NK-92 treated with Interleukin-12 subunit alpha and Interleukin-12 subunit beta, amount 100 ng/mL, for 24 hours (cell line): ENCODE results near the gene WFIKKN1.
A peak's percentile ranks its signal among the peaks of the same experiment; 100 is the strongest.

Experiments used
- DNase-seq: peaks from one replicate; lab custom pipeline; 2025; lab: John Stamatoyannopoulos, UW

The WFIKKN1 gene, protein sequence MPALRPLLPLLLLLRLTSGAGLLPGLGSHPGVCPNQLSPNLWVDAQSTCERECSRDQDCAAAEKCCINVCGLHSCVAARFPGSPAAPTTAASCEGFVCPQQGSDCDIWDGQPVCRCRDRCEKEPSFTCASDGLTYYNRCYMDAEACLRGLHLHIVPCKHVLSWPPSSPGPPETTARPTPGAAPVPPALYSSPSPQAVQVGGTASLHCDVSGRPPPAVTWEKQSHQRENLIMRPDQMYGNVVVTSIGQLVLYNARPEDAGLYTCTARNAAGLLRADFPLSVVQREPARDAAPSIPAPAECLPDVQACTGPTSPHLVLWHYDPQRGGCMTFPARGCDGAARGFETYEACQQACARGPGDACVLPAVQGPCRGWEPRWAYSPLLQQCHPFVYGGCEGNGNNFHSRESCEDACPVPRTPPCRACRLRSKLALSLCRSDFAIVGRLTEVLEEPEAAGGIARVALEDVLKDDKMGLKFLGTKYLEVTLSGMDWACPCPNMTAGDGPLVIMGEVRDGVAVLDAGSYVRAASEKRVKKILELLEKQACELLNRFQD

DNA sequence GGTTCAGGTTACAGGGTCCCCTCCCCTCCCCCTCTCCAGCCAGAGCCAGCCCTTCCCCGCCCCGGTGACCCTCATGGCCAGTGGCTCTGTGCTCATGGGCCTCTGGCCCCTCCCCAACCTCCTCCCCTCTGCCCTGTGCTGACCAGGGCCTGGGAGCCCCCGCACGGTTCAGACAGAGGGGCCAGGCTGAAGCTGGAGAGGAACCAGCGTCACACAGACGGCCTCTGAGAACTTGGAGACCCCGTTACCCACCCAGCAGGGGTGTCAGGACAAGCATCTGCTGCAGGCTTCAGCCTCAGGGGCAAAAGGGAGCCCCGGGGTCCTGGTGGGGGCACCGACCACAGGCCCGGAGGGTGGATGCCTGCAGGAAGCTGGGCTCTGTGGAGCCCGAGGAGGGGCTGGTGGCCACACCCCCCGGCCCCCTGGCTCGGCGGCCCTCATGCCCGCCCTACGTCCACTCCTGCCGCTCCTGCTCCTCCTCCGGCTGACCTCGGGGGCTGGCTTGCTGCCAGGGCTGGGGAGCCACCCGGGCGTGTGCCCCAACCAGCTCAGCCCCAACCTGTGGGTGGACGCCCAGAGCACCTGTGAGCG, at the start of gene WFIKKN1:
Gene WFIKKN1, plus strand, starts transcription at position 171 of the 591 bp plus-strand sequence. Its CDS starts 269 bp downstream, at position 440.
- DNase-seq, result no peak

- DNase-seq, result no peak
Observed at GRCh38 chr16:582218-582613, 48.6 kb upstream of the WFIKKN1 start.

DNA sequence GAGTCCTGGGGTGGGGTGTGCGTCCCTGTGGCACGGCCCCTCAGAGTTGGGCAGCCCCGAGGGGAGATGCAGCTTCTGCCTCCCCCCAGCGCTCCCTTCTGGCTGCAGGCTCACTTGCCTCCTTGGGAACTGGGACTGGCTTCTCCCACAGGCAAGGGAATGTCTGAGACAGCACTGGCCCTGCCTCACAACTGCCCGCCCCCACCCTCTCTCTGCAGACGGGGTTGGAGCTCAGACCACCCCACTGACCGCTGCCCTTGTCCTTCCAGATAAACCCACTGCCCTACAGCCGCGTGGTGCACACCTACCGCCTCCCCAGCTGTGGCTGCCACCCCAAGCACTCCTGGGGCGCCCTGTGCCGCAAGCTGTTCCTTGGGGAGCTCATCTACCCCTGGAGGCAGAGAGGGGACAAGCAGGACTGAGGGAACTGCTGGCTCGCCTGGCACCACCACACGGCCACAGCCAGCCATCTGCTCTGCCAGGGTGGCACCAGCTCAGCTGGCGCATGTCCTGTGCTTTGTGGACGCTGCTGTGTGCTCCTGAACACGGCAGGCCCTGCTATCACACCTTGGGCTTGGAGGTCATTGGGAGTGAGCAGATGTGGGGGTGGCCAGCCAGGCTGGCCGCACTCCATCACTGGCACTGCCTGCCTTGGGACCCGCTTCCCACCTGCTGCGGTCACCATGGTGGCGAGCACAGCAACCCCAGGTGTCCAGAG, 48.0 kb upstream of the WFIKKN1 start:
- no peak for DNase-seq

DNA sequence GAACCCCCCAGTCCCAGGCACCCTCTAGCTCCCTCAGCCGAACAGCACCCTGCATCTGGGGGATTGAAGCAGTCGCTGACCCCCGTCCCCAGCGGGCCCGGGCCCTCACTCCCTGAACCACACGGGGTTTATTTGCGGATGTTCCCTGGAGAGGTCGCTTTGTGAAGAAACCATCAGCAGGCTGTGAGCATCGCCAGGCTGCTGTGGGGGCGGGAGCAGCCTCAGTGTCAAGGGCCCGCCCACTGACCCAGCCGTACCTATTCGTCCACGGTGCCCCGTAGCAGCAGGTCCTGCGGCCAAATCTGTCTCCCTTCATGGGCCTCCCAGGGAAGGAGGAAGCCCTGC, 47.3 kb upstream of the WFIKKN1 start:
- DNase-seq, result no peak

DNA sequence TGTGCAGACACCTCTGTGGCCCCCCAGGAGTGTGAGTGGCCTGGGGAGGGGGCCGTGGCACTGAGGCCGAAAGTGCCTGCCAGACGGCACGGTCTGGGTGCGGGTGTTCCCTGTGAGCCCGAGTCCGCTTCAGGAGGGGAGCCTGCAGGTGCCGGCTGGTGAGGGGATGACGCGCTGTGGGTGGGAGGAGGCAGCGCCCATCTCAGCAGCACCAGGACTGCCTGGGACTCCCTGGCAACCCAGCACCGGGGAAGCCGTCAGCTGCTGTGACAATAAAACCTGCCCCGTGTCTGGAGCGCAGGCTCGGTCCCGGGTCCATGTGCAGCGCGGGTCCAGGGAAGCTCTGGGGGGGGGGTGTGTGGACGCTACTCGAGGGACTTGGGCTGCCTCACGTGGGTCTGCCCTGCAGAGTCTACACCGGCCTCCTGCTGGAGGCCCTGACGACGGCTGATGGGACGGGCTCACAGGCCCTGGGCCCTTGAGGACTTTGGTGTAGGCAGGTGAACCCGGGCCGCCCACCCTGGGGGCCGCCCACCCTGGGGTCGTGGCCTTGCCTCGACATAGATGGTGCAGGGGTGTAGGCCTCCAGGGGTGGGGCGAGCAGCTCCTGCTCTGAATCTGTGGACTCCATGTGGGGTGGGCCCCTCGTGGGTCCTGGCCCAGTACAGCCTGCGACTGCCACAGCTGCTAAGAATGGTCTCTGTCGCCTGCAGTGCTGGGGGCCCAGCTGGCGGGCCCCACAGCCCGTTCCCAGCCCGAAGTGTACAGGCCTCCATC, 46.8 kb upstream of the WFIKKN1 start:
- no peak for DNase-seq

DNA sequence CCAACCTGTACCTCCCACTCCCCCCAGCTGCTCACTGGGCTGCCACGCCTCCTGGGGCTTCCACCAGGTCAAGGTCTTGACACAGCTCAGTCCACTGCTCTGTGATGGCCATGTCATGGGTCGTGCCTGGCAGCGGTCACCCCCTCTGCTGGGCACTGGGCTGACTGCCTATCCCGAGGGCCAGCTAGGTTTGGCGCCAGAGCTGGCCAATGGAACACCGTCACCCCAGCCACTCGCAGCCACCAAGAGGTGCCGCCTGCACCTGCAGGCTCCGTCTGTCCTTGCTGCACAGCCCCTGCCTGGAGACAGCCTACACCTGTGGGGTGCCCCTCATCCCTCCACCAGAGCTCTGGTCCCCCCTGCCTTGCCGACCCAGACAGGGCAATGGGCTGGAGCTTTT, 45.4 kb upstream of the WFIKKN1 start:
- no peak for DNase-seq

DNA sequence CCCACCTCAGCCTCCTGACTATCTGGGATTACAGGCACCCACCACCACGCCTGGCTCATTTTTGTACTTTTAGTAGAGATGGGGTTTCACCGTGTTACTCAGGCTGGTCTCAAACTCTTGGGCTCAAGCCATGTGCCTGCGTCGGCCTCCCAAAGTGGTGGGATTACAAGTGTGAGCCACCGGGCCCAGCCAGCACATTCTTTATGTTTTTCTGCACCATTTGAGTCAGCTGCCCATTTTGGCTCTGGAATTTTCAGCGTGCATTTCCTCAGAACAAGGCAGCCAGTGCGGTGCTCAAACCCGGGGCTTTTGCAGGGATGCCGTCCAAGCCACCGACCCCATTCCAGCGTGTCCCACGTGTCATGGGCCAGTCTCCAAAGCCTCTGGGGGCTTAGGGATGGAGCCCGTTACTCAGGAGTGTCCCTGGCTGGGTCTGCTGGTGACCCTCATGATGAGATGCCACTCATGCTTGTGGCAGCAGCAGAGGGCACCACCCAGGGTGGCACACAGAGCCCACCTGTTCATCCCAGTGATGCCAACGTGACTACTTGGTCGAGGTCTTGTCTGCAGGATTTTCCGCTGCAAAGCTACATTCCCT, 44.6 kb upstream of the WFIKKN1 start:
- DNase-seq, result no peak

DNA sequence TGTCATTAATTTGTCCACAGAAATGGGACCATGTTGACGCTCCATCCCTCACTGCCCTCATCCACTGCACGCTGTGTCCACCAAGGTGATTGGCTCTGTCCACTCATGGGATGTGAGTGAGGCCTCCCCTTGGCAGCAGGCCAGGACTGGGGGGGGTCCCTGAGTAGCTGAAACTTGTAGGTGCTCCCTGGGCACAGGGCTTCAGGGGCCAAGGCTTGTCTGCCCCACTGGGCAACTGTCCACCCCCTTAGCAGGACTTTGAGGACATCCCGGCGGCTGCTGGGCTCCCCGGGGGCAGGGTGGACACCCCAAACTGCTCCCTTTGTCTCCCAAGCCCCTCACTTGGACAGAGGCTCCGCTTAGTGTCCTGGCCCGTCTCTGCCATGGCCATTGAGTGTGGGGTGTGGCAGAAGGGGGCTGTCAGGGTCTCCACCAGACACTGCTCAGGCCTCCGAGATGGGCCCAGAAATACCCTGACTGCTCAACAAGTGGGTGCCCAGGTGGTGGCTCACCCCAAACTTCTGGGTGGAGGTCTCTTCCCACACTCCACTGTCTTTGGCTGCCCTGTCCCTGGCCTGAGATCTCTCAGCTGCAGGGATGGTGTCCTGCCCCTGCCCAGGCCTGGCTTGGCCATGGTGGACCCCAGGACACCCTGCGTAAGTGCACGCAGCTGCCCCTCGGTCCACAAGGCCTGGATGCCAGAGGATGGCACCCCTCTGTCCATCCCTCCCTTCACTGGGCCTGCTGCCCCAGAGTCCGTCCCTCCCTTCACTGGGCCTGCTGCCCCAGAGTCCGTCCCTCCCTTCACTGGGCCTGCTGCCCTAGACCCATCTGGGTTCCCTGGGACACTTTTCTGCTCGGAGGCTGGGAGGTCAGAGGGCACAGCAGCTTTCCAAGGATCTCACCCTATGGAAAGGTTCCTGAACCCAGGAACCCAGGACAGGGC, 43.9 kb upstream of the WFIKKN1 start:
- DNase-seq, result no peak

DNA sequence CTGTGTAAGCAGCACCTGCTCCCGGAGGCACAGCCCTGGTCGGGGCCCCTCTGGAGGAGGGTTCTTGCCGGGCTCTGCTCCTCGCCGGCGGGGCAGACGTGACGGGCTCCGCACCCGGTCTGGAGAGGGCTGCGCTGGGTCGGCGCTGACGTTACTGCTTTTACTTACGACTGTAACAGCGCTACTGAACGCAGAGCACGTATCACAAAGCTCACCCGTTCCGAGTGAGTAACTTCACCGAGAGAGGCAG, 42.2 kb upstream of the WFIKKN1 start:
- DNase-seq, result no peak

DNA sequence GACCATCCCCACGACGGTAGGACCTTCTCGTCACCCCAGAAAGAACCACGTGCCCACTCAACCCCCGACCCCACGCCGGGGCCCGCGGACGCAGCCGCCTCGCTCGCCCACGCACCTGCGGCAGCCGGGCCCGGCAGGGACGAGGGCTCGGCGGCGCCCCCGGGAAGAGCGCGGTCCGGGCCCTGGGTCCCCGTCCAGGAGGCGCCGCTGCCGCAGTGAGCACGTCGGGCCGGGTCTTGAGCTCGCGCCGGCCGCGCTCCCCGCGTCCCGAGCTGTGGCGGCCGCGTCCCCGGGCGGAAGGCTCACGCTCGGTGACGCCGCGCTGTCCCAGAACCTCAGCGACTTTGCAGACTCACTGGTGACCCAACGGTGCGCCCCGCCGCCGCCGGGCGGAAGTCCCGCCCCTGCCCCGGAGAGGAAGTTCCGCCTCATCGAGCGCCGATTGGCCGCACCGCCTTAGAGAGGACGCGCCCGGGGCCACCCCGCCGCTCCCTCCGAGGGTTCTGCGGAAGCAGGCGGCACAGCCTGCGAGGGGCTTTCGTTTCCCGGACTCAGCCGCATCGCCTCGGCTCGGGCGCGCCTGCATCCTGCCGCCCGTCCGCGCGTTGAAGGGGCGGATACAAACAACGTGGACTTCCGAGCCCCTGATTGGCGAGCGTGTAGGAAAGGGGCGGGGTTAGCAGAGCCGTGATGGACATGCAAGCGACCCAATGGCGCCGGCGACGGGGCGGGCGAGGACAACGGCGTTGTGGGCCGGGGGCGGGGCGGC, 41.7 kb upstream of the WFIKKN1 start:
- DNase-seq, result peak; percentile 95

DNA sequence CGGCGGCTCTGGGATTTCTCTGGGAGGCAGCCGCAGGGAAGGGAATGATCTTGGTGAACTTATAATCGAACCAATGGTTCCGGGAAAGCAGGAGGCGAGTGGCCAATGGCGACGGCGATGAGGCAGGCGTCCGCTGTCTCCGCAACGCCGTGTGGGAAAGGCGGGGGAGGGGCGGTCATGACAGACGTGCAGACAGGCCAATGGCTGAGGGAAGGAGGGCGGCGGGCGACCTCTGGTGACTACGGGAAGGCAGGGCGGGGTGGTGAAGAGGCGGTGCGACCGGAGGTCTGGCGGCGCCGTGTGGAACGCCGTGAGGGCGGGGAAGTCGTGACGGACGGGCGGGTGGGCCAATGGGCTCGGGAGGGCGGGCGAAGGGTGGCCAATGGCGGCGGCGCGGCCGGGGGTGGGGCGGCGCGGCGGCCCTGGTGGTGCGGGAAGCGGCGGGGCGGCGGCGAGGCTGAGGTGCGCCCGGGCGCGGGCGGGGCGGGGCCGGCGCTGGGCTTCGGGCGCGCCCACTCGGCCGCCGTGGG, 41.1 kb upstream of the WFIKKN1 start, which contains the start of gene RAB40C:
Gene RAB40C, plus strand, starts transcription at position 409 of the 530 bp plus-strand sequence. CDS start 226 bp downstream, outside the sequence.
- DNase-seq, result peak; percentile 99

DNA sequence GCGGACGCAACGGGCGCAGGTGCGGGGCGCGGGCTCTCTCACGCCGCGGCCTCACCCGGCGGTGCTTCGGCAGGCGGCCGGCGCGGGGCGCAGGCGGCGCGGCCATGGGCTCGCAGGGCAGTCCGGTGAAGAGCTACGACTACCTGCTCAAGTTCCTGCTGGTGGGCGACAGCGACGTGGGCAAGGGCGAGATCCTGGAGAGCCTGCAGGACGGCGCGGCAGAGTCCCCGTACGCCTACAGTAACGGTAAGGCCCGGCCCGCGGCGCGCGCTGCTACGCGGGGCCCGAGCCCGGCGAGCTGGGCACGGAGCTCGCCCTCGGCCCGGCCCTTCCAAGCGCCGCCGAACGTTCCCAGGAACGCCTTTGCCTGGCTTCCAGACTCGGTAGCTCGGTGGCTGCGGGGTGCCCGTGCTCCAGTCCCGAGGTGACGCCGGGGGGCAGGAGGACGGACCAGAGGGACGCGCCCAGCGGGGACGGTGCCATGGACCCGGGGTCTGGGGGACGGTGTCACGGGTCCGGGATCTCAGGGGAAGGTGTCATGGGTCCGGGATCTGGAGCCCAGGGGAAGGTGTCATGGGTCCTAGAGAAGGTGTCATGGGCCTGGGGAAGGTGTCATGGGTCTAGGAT, 40.5 kb upstream of the WFIKKN1 start:
- DNase-seq, result no peak

GRCh38 chr16:590815-591200, 40.0 kb upstream of the WFIKKN1 start:
- DNase-seq, result no peak

DNA sequence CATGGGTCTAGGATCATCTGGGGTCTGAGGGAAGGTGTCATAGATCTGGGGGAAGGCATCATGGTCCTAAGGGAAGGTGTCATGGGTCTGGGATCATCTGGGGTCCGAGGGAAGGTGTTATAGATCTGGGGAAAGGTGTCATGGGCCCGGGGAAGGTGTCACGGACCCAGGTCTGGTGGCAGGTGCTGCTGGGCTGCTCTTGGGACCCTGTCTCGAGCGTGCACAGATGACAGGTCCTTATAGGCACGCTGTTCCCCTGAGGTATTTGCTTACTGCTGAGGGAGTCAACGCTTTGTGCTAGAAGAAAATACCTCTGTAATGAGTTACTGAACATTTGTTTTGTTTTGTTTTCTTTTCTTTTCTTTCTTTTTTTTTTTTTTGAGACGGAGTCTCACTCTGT, 39.6 kb upstream of the WFIKKN1 start:
- DNase-seq, result no peak

DNA sequence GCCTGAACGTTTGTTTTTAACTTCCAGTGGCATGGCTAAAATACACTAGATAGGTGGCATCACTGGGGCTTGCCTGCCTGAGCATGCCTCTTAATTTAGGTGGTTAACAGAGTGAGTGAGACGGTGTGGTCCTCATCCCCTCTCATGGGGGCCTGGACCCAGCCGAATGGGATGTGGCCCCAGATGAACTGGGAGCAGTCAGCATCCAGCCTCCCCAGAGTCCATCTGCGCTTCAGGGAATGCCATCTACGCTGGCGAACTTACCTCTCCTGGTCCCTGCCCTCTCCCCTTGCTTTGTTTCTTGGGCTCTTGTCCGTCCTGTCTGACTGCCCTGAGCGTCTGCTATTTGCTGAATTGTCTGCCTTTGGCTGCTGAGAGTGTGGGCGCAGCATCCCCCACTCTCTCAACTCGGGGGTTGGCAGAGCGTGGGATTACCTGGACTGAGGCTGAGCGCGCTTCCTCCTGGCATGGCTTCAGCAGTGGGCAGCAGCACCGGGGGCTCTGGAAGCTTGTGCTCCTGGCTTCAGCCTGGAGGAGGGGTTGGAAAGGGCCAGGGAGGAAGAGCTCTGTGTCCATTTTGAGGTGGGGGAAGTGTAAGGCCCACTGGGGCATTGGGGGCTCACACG, 38.8 kb upstream of the WFIKKN1 start:
- DNase-seq, result no peak

- peak; percentile 22 for DNase-seq
Observed at GRCh38 chr16:592518-593306, 38.1 kb upstream of the WFIKKN1 start.

GRCh38 chr16:593406-593805, 37.4 kb upstream of the WFIKKN1 start:
- no peak for DNase-seq

DNA sequence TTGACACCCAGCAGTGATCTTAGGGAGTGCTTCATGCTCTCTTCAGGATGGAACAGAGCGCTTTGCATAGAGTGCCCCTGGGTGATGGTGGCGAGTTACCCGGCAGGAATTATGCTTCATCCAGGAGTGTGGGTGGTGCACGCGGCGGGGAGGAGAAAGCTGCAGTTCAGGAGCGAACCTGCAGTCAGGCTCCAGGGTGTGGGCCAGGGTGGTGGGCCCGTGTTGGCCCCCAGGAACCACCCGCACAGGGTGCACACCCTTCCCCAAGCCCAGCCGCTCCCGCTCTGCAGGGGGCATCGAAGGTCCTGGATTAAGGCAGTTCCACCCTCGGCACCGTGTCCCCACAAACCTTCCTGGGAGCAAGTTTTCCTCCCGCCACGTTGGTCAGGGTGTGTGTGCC, 37.0 kb upstream of the WFIKKN1 start:
- no peak for DNase-seq
